Neural progenitor cell (in vitro differentiated cells): ENCODE data around the gene NAGA. TPM values are rescaled to one million over a fixed set of nuclear protein-coding genes. Genes with fewer than 3 reads are reported as not detected.

Experiments used
- DNase-seq: peaks from one replicate; pipeline ENCODE4 v3.0.0-alpha.2; 2016; ENCODE audit warnings: low spot score
- H2AFZ ChIP-seq: fragments of 200-600 bp; sonication (generic); replicated peaks from 2 replicates; pipeline ENCODE4 v1.6.1; 2016; ENCODE audit warnings: antibody characterized with exemption
- H3F3A ChIP-seq: fragments of 200-600 bp; sonication (generic); 2 replicates; pipeline ENCODE4 v1.6.1; 2016; ENCODE audit warnings: antibody characterized with exemption, low read depth
- H3K27ac ChIP-seq: fragments of 200-600 bp; sonication (generic); 2 replicates; pipeline ENCODE4 v1.5.1; 2016; ENCODE audit warnings: mild to moderate bottlenecking
- H3K27me3 ChIP-seq: fragments of 200-600 bp; sonication (generic); 2 replicates; pipeline ENCODE4 v1.6.1; 2016; ENCODE audit warnings: mild to moderate bottlenecking, moderate library complexity
- H3K36me3 ChIP-seq: fragments of 200-600 bp; sonication (generic); 2 replicates; pipeline ENCODE4 v1.5.1; 2016
- H3K4me1 ChIP-seq: fragments of 200-600 bp; sonication (generic); 2 replicates; pipeline ENCODE4 v1.6.1; 2016; ENCODE audit warnings: mixed run types
- H3K4me2 ChIP-seq: fragments of 200-600 bp; sonication (generic); 2 replicates; pipeline ENCODE4 v1.6.1; 2016
- H3K4me3 ChIP-seq: fragments of 200-600 bp; sonication (generic); 2 replicates; pipeline ENCODE4 v1.5.1; 2016
- H3K79me2 ChIP-seq: fragments of 200-600 bp; sonication (generic); 2 replicates; pipeline ENCODE4 v1.6.1; 2016; ENCODE audit warnings: low read depth
- H3K9ac ChIP-seq: fragments of 200-600 bp; sonication (generic); 2 replicates; pipeline ENCODE4 v1.6.1; 2016
- H3K9me3 ChIP-seq: fragments of 200-600 bp; sonication (generic); 2 replicates; pipeline ENCODE4 v1.5.1; 2016; ENCODE audit warnings: low read depth
- H4K20me1 ChIP-seq: fragments of 200-600 bp; sonication (generic); 2 replicates; pipeline ENCODE4 v1.6.1; 2016; ENCODE audit warnings: low read depth
- H3K27ac Mint-ChIP-seq: 3 replicates; pipeline ENCODE4 v1.8.0; 2021; ENCODE audit warnings: mixed read lengths
- H3K27me3 Mint-ChIP-seq: 2 replicates; pipeline ENCODE4 v1.8.0; 2022; ENCODE audit warnings: low read depth, mild to moderate bottlenecking, inconsistent platforms, moderate library complexity, mixed read lengths; ENCODE audit not compliant: insufficient read depth
- H3K36me3 Mint-ChIP-seq: 3 replicates; pipeline ENCODE4 v1.8.0; 2021; ENCODE audit warnings: mixed read lengths
- H3K4me1 Mint-ChIP-seq: 3 replicates; pipeline ENCODE4 v1.8.0; 2021; ENCODE audit warnings: mixed read lengths
- H3K4me3 Mint-ChIP-seq: 3 replicates; pipeline ENCODE4 v1.8.0; 2021; ENCODE audit warnings: mild to moderate bottlenecking, moderate library complexity, mixed read lengths
- H3K9me3 Mint-ChIP-seq: 3 replicates; pipeline ENCODE4 v1.8.0; 2020; ENCODE audit warnings: mixed read lengths
- EZH2 ChIP-seq: fragments of 200-600 bp; sonication (generic); IDR thresholded peaks from 2 replicates; pipeline ENCODE4 v1.6.1; 2017; ENCODE audit warnings: antibody characterized with exemption, mild to moderate bottlenecking, moderate library complexity
- EZH2phosphoT487 ChIP-seq: fragments of 200-600 bp; sonication (generic); IDR thresholded peaks from 2 replicates; pipeline ENCODE4 v1.6.1; 2017; ENCODE audit warnings: antibody characterized with exemption
- total RNA-seq: library from RNA; depleted of rRNA; stranded (reverse); fragments of >200 nt; gene quantifications from 2 replicates; pipeline ENCODE4 v1.2.3, GENCODE V29; 2015; ENCODE audit warnings: low replicate concordance
- TF ChIP-seq, protein P1 (sequence below): fragments of 200-600 bp; sonication (generic); IDR thresholded peaks from 2 replicates; pipeline ENCODE4 v1.5.1; 2017; ENCODE audit warnings: antibody characterized with exemption, mild to moderate bottlenecking

The NAGA gene
- total RNA-seq, 1 donor from 2014 or later, result 14.9 TPM

DNA sequence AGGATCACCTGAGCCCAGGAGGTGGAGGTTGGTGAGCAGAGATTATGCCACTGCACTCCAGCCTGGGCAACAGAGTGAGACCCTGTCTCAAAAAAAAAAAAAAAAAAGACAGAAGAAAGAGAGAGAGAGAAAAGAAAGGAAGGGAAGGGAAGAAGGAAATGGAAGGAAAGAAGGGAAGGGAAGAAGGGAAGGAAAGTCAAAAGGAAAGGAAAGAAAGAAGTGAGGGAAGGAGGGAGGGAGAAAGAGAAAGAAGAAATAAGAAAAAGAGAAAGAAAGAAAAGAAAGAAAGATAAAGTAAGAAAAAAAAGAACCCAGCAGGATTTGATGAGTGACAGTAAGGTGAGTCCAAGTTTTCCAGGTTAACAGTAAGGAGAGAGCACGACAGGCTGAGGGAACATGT is 52.4 kb downstream of the NAGA start:
- H3K4me3 ChIP-seq, result no peak overlapping the region
- no peak for TF ChIP-seq EZH2phosphoT487
- TF ChIP-seq EZH2, result no peak
- TF ChIP-seq, protein P1, sequence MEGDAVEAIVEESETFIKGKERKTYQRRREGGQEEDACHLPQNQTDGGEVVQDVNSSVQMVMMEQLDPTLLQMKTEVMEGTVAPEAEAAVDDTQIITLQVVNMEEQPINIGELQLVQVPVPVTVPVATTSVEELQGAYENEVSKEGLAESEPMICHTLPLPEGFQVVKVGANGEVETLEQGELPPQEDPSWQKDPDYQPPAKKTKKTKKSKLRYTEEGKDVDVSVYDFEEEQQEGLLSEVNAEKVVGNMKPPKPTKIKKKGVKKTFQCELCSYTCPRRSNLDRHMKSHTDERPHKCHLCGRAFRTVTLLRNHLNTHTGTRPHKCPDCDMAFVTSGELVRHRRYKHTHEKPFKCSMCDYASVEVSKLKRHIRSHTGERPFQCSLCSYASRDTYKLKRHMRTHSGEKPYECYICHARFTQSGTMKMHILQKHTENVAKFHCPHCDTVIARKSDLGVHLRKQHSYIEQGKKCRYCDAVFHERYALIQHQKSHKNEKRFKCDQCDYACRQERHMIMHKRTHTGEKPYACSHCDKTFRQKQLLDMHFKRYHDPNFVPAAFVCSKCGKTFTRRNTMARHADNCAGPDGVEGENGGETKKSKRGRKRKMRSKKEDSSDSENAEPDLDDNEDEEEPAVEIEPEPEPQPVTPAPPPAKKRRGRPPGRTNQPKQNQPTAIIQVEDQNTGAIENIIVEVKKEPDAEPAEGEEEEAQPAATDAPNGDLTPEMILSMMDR, result no peak
- no peak overlapping the region for H3K4me3 Mint-ChIP-seq
- H2AFZ ChIP-seq, result no peak overlapping the region
- peaks cover 19% of the 10 kb centered on the region for H3K27me3 ChIP-seq
- H3K79me2 ChIP-seq, result no peaks in the 10 kb centered on the region
- H3K36me3 Mint-ChIP-seq, result no peaks in the 10 kb centered on the region
- DNase-seq, result no peak
- no peaks in the 10 kb centered on the region for H4K20me1 ChIP-seq
- no peak overlapping the region for H3K27ac ChIP-seq
- H3K27me3 Mint-ChIP-seq, result peaks cover 10% of the 10 kb centered on the region
- H3K4me1 Mint-ChIP-seq, result no peaks in the 10 kb centered on the region
- no peak overlapping the region for H3K4me2 ChIP-seq
- H3K36me3 ChIP-seq, result no peaks in the 10 kb centered on the region
- no peaks in the 10 kb centered on the region for H3F3A ChIP-seq
- H3K9me3 ChIP-seq, result no peaks in the 10 kb centered on the region
- H3K9ac ChIP-seq, result no peak overlapping the region
- H3K4me1 ChIP-seq, result no peaks in the 10 kb centered on the region
- H3K27ac Mint-ChIP-seq, result no peak overlapping the region
- H3K9me3 Mint-ChIP-seq, result no peaks in the 10 kb centered on the region

DNA sequence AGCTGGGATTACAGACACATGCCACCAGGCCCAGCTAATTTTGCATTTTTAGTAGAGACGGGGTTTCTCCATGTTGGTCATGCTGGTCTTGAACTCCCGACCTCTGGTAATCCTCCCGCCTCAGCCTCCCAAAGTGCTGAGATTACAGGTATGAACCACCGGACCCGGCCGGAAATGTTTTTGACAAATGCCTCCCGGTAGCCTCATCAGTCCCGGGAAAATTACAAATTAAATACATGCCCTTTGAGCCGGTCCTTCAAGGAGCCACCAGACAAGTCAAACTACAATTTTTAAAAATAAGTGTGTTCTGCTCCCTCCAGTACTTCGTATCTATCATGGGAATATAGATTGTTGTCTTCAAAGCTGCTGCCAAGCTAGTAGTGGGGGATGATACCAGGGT is 54.5 kb downstream of the NAGA start:
- H3K36me3 ChIP-seq, result no peaks in the 10 kb centered on the region
- no peaks in the 10 kb centered on the region for H3K36me3 Mint-ChIP-seq
- no peak overlapping the region for H2AFZ ChIP-seq
- no peak for DNase-seq
- H3K79me2 ChIP-seq, result no peaks in the 10 kb centered on the region
- H3K27me3 ChIP-seq, result peaks cover 19% of the 10 kb centered on the region
- H3K4me1 Mint-ChIP-seq, result no peaks in the 10 kb centered on the region
- H3K4me3 ChIP-seq, result no peak overlapping the region
- TF ChIP-seq EZH2 (no peak), EZH2phosphoT487 (no peak)
- TF ChIP-seq, protein P1, result no peak
- H3K27ac Mint-ChIP-seq, result no peak overlapping the region
- no peak overlapping the region for H3K27ac ChIP-seq
- peaks cover 4% of the 10 kb centered on the region for H3K9me3 Mint-ChIP-seq
- no peak overlapping the region for H3K4me3 Mint-ChIP-seq
- no peak overlapping the region for H3K9ac ChIP-seq
- no peaks in the 10 kb centered on the region for H3F3A ChIP-seq
- peaks cover 8% of the 10 kb centered on the region for H3K27me3 Mint-ChIP-seq
- no peaks in the 10 kb centered on the region for H3K9me3 ChIP-seq
- no peak overlapping the region for H3K4me2 ChIP-seq
- no peaks in the 10 kb centered on the region for H4K20me1 ChIP-seq
- H3K4me1 ChIP-seq, result no peaks in the 10 kb centered on the region

DNA sequence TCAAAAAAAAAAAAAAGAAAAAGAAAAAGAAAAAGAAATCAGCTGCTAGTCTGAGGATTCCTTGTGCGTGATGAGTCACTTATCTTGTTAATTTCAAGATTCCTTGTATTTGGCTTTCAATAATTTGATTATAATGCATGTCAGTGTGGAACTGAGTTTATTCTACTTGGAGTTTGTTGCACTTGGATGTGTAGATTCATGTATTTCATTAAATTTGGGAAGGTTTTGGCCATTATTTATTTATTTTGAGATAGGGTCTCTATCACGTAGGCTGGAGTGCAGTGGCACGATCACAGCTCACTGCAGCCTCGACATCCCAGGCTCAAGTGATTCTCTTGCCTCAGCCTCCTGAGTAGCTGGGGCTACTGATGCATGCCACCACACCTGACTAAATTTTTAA is 57.2 kb downstream of the NAGA start:
- H3K27me3 ChIP-seq, result peaks cover 19% of the 10 kb centered on the region
- H3K27ac ChIP-seq, result no peak overlapping the region
- no peaks in the 10 kb centered on the region for H3K36me3 ChIP-seq
- Mint-ChIP-seq H3K27me3 (peaks cover 6% of the 10 kb centered on the region), H3K9me3 (peaks cover 21% of the 10 kb centered on the region), H3K4me3 (no peak overlapping the region), H3K4me1 (no peaks in the 10 kb centered on the region), H3K27ac (no peak overlapping the region), H3K36me3 (peaks cover 2% of the 10 kb centered on the region)
- DNase-seq, result no peak
- peaks cover 4% of the 10 kb centered on the region for H3K9me3 ChIP-seq
- H3K9ac ChIP-seq, result no peak overlapping the region
- no peaks in the 10 kb centered on the region for H3F3A ChIP-seq
- H4K20me1 ChIP-seq, result no peaks in the 10 kb centered on the region
- H2AFZ ChIP-seq, result no peak overlapping the region
- H3K4me1 ChIP-seq, result no peaks in the 10 kb centered on the region
- no peak overlapping the region for H3K4me2 ChIP-seq
- no peak for TF ChIP-seq EZH2phosphoT487
- no peak for TF ChIP-seq EZH2
- TF ChIP-seq, protein P1, result no peak
- H3K4me3 ChIP-seq, result no peak overlapping the region
- H3K79me2 ChIP-seq, result no peaks in the 10 kb centered on the region
